HL-60 (cell line): ENCODE results near the gene GNAQ.

Experiments
- CTCF ChIP-seq: IDR thresholded peaks from one replicate; pipeline ENCODE4 v1.5.1; 2011; ENCODE audit warnings: low read length, control low read depth, inconsistent platforms; ENCODE audit not compliant: insufficient read depth
- POLR2AphosphoS5 ChIP-seq: IDR thresholded peaks from 2 replicates; pipeline ENCODE4 v1.6.1; 2012; ENCODE audit warnings: low read depth

GRCh38 chr9:77989458-77989857, 42.2 kb downstream of the GNAQ start:
- TF ChIP-seq CTCF (no peak), POLR2AphosphoS5 (no peak)
